DOHH2 (cell line): Measurements from ENCODE around the gene DPH6.

Source experiments
- H3F3A ChIP-seq: fragments of 200-600 bp; sonication (generic), shearing (Covaris generic); 2 replicates; pipeline ENCODE4 v1.6.0; 2016; ENCODE audit warnings: antibody characterized with exemption, mild to moderate bottlenecking; ENCODE audit not compliant: control insufficient read depth, insufficient read depth
- H3K27ac ChIP-seq: fragments of 200-600 bp; sonication (generic); 2 replicates; pipeline ENCODE4 v1.5.1; 2014; ENCODE audit warnings: low read depth, mild to moderate bottlenecking, low read length, moderate library complexity
- H3K27me3 ChIP-seq: fragments of 200-600 bp; sonication (generic); 2 replicates; pipeline ENCODE4 v1.6.1; 2014; ENCODE audit warnings: mild to moderate bottlenecking, low read length, mixed read lengths; ENCODE audit not compliant: control insufficient read depth
- H3K36me3 ChIP-seq: fragments of 200-600 bp; sonication (generic); 2 replicates; pipeline ENCODE4 v1.6.1; 2014; ENCODE audit warnings: mild to moderate bottlenecking, low read length, moderate library complexity, mixed read lengths; ENCODE audit not compliant: control insufficient read depth
- H3K4me1 ChIP-seq: fragments of 200-600 bp; sonication (generic); 2 replicates; pipeline ENCODE4 v1.6.1; 2014; ENCODE audit warnings: mild to moderate bottlenecking, low read length, mixed read lengths; ENCODE audit not compliant: control insufficient read depth
- H3K4me2 ChIP-seq: fragments of 200-600 bp; sonication (generic); 2 replicates; pipeline ENCODE4 v1.6.0; 2014; ENCODE audit warnings: mild to moderate bottlenecking, low read length, moderate library complexity
- H3K4me3 ChIP-seq: fragments of 200-600 bp; sonication (generic); 2 replicates; pipeline ENCODE4 v1.5.1; 2014; ENCODE audit warnings: mild to moderate bottlenecking, low read length, mixed read lengths
- H3K79me2 ChIP-seq: fragments of 200-600 bp; sonication (generic); 2 replicates; pipeline ENCODE4 v1.6.1; 2014; ENCODE audit warnings: mild to moderate bottlenecking, low read length, mixed read lengths; ENCODE audit not compliant: control insufficient read depth
- H3K9me2 ChIP-seq: fragments of 200-600 bp; sonication (generic); replicated peaks from 2 replicates; pipeline ENCODE4 v1.6.1; 2014; ENCODE audit warnings: mild to moderate bottlenecking, low read length, mixed read lengths; ENCODE audit not compliant: control insufficient read depth
- H3K9me3 ChIP-seq: fragments of 200-600 bp; sonication (generic); 2 replicates; pipeline ENCODE4 v1.6.1; 2014; ENCODE audit warnings: antibody characterized with exemption, low read length, mixed read lengths; ENCODE audit not compliant: control insufficient read depth, insufficient read depth
- H4K20me1 ChIP-seq: fragments of 200-600 bp; sonication (generic); 2 replicates; pipeline ENCODE4 v1.6.0; 2014; ENCODE audit warnings: low read depth, mild to moderate bottlenecking, antibody characterized with exemption, low read length, moderate library complexity; ENCODE audit not compliant: control insufficient read depth, insufficient read depth
- CTCF ChIP-seq: fragments of 200-600 bp; sonication (generic); IDR thresholded peaks from one replicate; pipeline ENCODE4 v1.5.1; 2014; ENCODE audit warnings: antibody characterized with exemption, mild to moderate bottlenecking, low read depth, low read length; ENCODE audit not compliant: poor library complexity, severe bottlenecking
- EZH2phosphoT487 ChIP-seq: fragments of 200-600 bp; sonication (generic); IDR thresholded peaks from 2 replicates; pipeline ENCODE4 v1.6.1; 2017; ENCODE audit warnings: borderline replicate concordance, mild to moderate bottlenecking, antibody characterized with exemption, low read length, moderate library complexity, mixed read lengths

The DPH6 gene

GRCh38 chr15:35430301-35430700 is 115.7 kb downstream of the DPH6 start:
- H3K4me3 ChIP-seq, result no peak overlapping the region
- no peaks in the 10 kb centered on the region for H3F3A ChIP-seq
- H3K4me1 ChIP-seq, result no peaks in the 10 kb centered on the region
- no peaks in the 10 kb centered on the region for H3K79me2 ChIP-seq
- no peaks in the 10 kb centered on the region for H3K9me2 ChIP-seq
- H3K27ac ChIP-seq, result no peak overlapping the region
- no peaks in the 10 kb centered on the region for H3K9me3 ChIP-seq
- TF ChIP-seq CTCF (no peak), EZH2phosphoT487 (no peak)
- no peaks in the 10 kb centered on the region for H4K20me1 ChIP-seq
- no peak overlapping the region for H3K4me2 ChIP-seq
- no peaks in the 10 kb centered on the region for H3K27me3 ChIP-seq
- H3K36me3 ChIP-seq, result no peaks in the 10 kb centered on the region

GRCh38 chr15:35427496-35427895 is 118.5 kb downstream of the DPH6 start:
- Histone ChIP-seq H3F3A (no peaks in the 10 kb centered on the region), H3K9me2 (no peaks in the 10 kb centered on the region)

DNA sequence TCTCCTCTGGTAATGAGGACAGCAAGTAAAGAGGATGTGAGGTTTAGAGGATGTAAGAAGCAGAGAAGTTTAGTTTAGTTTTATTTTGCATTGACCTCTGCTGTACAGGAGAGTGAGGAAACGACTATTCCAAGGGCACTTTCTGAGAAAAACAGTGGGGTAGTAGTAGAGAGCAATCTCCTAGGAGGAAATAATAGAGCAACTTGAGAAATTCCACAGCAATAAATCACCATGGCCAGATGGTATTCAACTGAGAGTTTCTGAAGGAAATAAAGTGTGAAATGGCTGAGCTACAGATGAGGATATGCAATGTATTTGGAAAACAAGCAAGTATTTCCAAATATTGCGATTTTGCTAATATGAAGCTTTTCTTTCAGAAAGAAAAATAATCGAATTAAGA is 118.9 kb downstream of the DPH6 start:
- no peaks in the 10 kb centered on the region for H3K79me2 ChIP-seq
- no peak overlapping the region for H3K4me3 ChIP-seq
- no peaks in the 10 kb centered on the region for H3K36me3 ChIP-seq
- H3K9me2 ChIP-seq, result no peaks in the 10 kb centered on the region
- no peak overlapping the region for H3K4me2 ChIP-seq
- no peak overlapping the region for H3K27ac ChIP-seq
- no peaks in the 10 kb centered on the region for H3K9me3 ChIP-seq
- H3F3A ChIP-seq, result no peaks in the 10 kb centered on the region
- H4K20me1 ChIP-seq, result no peaks in the 10 kb centered on the region
- H3K27me3 ChIP-seq, result no peaks in the 10 kb centered on the region
- TF ChIP-seq EZH2phosphoT487 (no peak), CTCF (no peak)
- no peaks in the 10 kb centered on the region for H3K4me1 ChIP-seq

More at GRCh38 chr15:35427496-35427895, 118.5 kb downstream of the DPH6 start:
- Histone ChIP-seq H3K9me3 (no peaks in the 10 kb centered on the region), H3K36me3 (no peaks in the 10 kb centered on the region), H3K4me2 (no peak overlapping the region), H3K27me3 (no peaks in the 10 kb centered on the region), H3K4me1 (no peaks in the 10 kb centered on the region), H3K79me2 (no peaks in the 10 kb centered on the region), H4K20me1 (no peaks in the 10 kb centered on the region), H3K4me3 (no peak overlapping the region), H3K27ac (no peak overlapping the region)
- TF ChIP-seq CTCF (no peak), EZH2phosphoT487 (no peak)

DNA sequence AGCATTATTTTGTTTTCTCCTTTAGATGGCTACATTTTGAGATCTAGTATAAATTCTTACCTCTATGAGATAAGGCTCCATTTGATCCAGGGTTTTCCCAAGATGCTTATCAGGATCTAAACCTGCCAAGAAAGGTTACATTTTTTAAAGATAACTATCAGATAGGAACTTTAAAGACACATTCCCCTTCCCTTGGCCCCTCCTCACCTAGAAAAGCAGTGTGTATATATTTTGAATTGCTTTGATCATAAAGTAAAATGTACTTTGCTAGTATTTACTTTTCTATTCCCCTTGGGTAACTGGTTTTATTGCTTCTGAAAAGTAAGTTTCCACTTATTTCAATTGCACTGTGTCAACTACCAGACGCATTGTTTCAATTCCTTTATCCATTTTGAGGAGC is 135.2 kb downstream of the DPH6 start:
- H3K27ac ChIP-seq, result no peak overlapping the region
- TF ChIP-seq CTCF (no peak), EZH2phosphoT487 (no peak)
- H3K4me1 ChIP-seq, result no peaks in the 10 kb centered on the region

More for the DNA sequence above, 135.2 kb downstream of the DPH6 start:
- Histone ChIP-seq H4K20me1 (no peaks in the 10 kb centered on the region), H3K9me3 (no peaks in the 10 kb centered on the region), H3K79me2 (no peaks in the 10 kb centered on the region), H3K4me2 (no peak overlapping the region), H3F3A (no peaks in the 10 kb centered on the region), H3K36me3 (no peaks in the 10 kb centered on the region), H3K9me2 (no peaks in the 10 kb centered on the region), H3K27me3 (no peaks in the 10 kb centered on the region), H3K4me3 (no peak overlapping the region)
